ENCODE results near the gene OTOL1.

The OTOL1 gene

GRCh38 chr3:161540594-161540993 is 44.0 kb downstream of the OTOL1 start:
- DNase-seq (ENCODE audit: low read depth in 2 of 2): no peak

- DNase-seq (ENCODE audit: low read depth in 2 of 2): no peak
Observed at GRCh38 chr3:161545824-161546223, 49.2 kb downstream of the OTOL1 start.

- DNase-seq (ENCODE audit: low read depth in 2 of 2): no peak
Observed at GRCh38 chr3:161548301-161548700, 51.7 kb downstream of the OTOL1 start.

GRCh38 chr3:161549261-161549660 is 52.7 kb downstream of the OTOL1 start:
- DNase-seq (ENCODE audit: low read depth in 2 of 2): no peak

- DNase-seq (ENCODE audit: low read depth in 2 of 2): no peak
Observed at GRCh38 chr3:161550491-161551195, 54.0 kb downstream of the OTOL1 start.

- no peak for DNase-seq (ENCODE audit: low read depth in 2 of 2)
Observed at GRCh38 chr3:161551697-161552096, 55.1 kb downstream of the OTOL1 start.

GRCh38 chr3:161552984-161553560 is 56.5 kb downstream of the OTOL1 start:
- no peak for DNase-seq (ENCODE audit: low read depth in 2 of 2)
